SK-N-SH (cell line): Measurements from ENCODE around the gene NUP155. TPM values are rescaled to one million over a fixed set of nuclear protein-coding genes. Genes with fewer than 3 reads are reported as not detected.
A peak's percentile ranks its signal among the peaks of the same experiment; 100 is the strongest.
"Not testable (repeated sequence)": the region's sequence is repeated elsewhere in the genome, so short reads cannot be mapped to it uniquely, and the experiment has no call there.

ENCODE experiments used
- CTCF ChIA-PET: fragments of 300-600, 350-600 bp; formaldehyde crosslinking; extraction: SDS; loops from one replicate; lab custom pipeline; 2021; lab: Yijun Ruan, JAX
- POLR2A ChIA-PET: fragments of 350-600 bp; sonication (Branson Sonifier 250); formaldehyde crosslinking; extraction: SDS; loops from one replicate; lab custom pipeline; 2020; ENCODE audit warnings: antibody characterized with exemption, inconsistent platforms; lab: Yijun Ruan, JAX
- DNase-seq: peaks from one replicate; pipeline ENCODE4 v3.0.0; 2012
- H2AFZ ChIP-seq: fragments of 200-600 bp; sonication (generic); 2 replicates; pipeline ENCODE4 v1.8.1; 2016; ENCODE audit warnings: antibody characterized with exemption, mild to moderate bottlenecking, low read depth
- H3F3A ChIP-seq: fragments of 200-600 bp; sonication (generic); replicated peaks from 2 replicates; pipeline ENCODE3; 2016; ENCODE audit warnings: antibody characterized with exemption, mild to moderate bottlenecking; ENCODE audit not compliant: insufficient read depth
- H3K27ac ChIP-seq, 2 experiments: fragments of 200-500 bp in 1 of 2; fragments of 200-600 bp in 1 of 2; sonication (Bioruptor generic) in 1 of 2; sonication (generic), shearing (Covaris generic) in 1 of 2; 2 replicates each; pipeline versions ENCODE4 v1.5.1 to v1.6.1; 2014 to 2016; ENCODE audit warnings: low read depth in 2 of 2, inconsistent platforms in 1 of 2, low read length in 1 of 2, mild to moderate bottlenecking in 1 of 2, mixed read lengths in 1 of 2
- H3K27me3 ChIP-seq: fragments of 200-600 bp; sonication (generic), shearing (Covaris generic); 2 replicates; pipeline ENCODE4 v1.6.1; 2016; ENCODE audit warnings: mixed run types; ENCODE audit not compliant: insufficient read depth
- H3K36me3 ChIP-seq, 2 experiments: fragments of 200-500 bp in 1 of 2; fragments of 200-600 bp in 1 of 2; sonication (Bioruptor generic) in 1 of 2; sonication (generic) in 1 of 2; replicated peaks in 1 of 2; 2 replicates each; pipeline versions ENCODE3 to v1.5.1; 2014 to 2016; ENCODE audit warnings: low read length in 1 of 2, mild to moderate bottlenecking in 1 of 2; ENCODE audit not compliant: insufficient read depth in 2 of 2, control insufficient read depth in 1 of 2
- H3K4me1 ChIP-seq, 2 experiments: fragments of 200-500 bp in 1 of 2; fragments of 200-600 bp in 1 of 2; sonication (Bioruptor generic) in 1 of 2; sonication (generic), shearing (Covaris generic) in 1 of 2; 2 replicates each; pipeline versions ENCODE4 v1.5.1 to v1.6.1; 2014 to 2016; ENCODE audit warnings: low read depth in 1 of 2, low read length in 1 of 2, mixed run types in 1 of 2; ENCODE audit not compliant: insufficient read depth in 2 of 2, control insufficient read depth in 1 of 2
- H3K4me2 ChIP-seq: fragments of 200-600 bp; sonication (generic), shearing (Covaris generic); 2 replicates; pipeline ENCODE4 v1.6.1; 2017; ENCODE audit warnings: mixed run types
- H3K4me3 ChIP-seq, 2 experiments: fragments of 200-500 bp in 1 of 2; fragments of 200-600 bp in 1 of 2; sonication (Bioruptor generic) in 1 of 2; sonication (generic), shearing (Covaris generic) in 1 of 2; 2 replicates each; pipeline versions ENCODE4 v1.5.1 to v1.8.1; 2014 to 2016; ENCODE audit warnings: low read depth in 2 of 2, inconsistent platforms in 1 of 2, low read length in 1 of 2, mild to moderate bottlenecking in 1 of 2, mixed read lengths in 1 of 2, moderate library complexity in 1 of 2
- H3K79me2 ChIP-seq: fragments of 200-600 bp; sonication (generic); 2 replicates; pipeline ENCODE4 v1.8.1; 2017; ENCODE audit warnings: mild to moderate bottlenecking; ENCODE audit not compliant: insufficient read depth
- H3K9ac ChIP-seq: fragments of 200-600 bp; sonication (generic); 2 replicates; pipeline ENCODE4 v1.6.1; 2017; ENCODE audit warnings: mixed run types
- H3K9me2 ChIP-seq: fragments of 200-600 bp; sonication (generic); 2 replicates; pipeline ENCODE4 v1.6.1; 2017; ENCODE audit warnings: mixed run types
- H3K9me3 ChIP-seq: fragments of 200-600 bp; sonication (generic); 2 replicates; pipeline ENCODE4 v1.6.1; 2017; ENCODE audit warnings: mixed run types, mild to moderate bottlenecking, moderate library complexity
- H4K20me1 ChIP-seq: fragments of 200-600 bp; sonication (generic); 2 replicates; pipeline ENCODE4 v1.6.1; 2017; ENCODE audit warnings: mild to moderate bottlenecking, mixed run types; ENCODE audit not compliant: insufficient read depth
- CHD2 ChIP-seq: fragments of 150-350 bp; IDR thresholded peaks from 2 replicates; pipeline ENCODE4 v1.6.1; 2018; ENCODE audit warnings: low read length; ENCODE audit not compliant: partially characterized antibody
- CTCF ChIP-seq: fragments of 200-600 bp; sonication (generic); IDR thresholded peaks from 2 replicates; pipeline ENCODE4 v1.6.1; 2017; ENCODE audit warnings: antibody characterized with exemption, mild to moderate bottlenecking, moderate library complexity
- FOSL2 ChIP-seq: IDR thresholded peaks from 2 replicates; pipeline ENCODE4 v1.4.0; 2012; ENCODE audit warnings: low read depth, mild to moderate bottlenecking, moderate library complexity, borderline replicate concordance
- GABPA ChIP-seq: IDR thresholded peaks from 2 replicates; pipeline ENCODE4 v1.4.0; 2012; ENCODE audit warnings: low read depth, mild to moderate bottlenecking
- IRF3 ChIP-seq: fragments of 150-350 bp; IDR thresholded peaks from 2 replicates; pipeline ENCODE4 v1.6.1; 2016; ENCODE audit warnings: mild to moderate bottlenecking, low read depth, low read length
- PBX3 ChIP-seq: IDR thresholded peaks from 2 replicates; pipeline ENCODE4; 2012
- POLR2AphosphoS5 ChIP-seq: IDR thresholded peaks from 2 replicates; pipeline ENCODE4 v1.6.1; 2012; ENCODE audit warnings: low read depth, low read length
- REST ChIP-seq: IDR thresholded peaks from 2 replicates; pipeline ENCODE4 v1.6.1; 2012; ENCODE audit warnings: mild to moderate bottlenecking, low read depth, low read length, moderate library complexity
- RXRA ChIP-seq: IDR thresholded peaks from 2 replicates; pipeline ENCODE4 v1.4.0; 2012; ENCODE audit warnings: low read depth, mild to moderate bottlenecking, borderline replicate concordance
- SMC3 ChIP-seq: IDR thresholded peaks from 2 replicates; pipeline ENCODE4 v1.6.1; 2012; ENCODE audit warnings: low read depth, low read length, improper control_type of control experiment
- WGBS: methylation state at CpG from one replicate; pipeline ENCODE4 v1.1.6; 2017; ENCODE audit warnings: low lambda C conversion rate; 5-methylcytosine and 5-hydroxymethylcytosine counted together
- polyA plus RNA-seq, 3 experiments: library from polyadenylated mRNA; depleted of rRNA; stranded (reverse); fragments of >200 nt; gene quantifications; 2 replicates each; pipeline ENCODE4 v1.2.3, GENCODE V29; 2012

NUP155 gene
- polyA plus RNA-seq, 1 of the 3 experiments (the other 2 are of a cell fraction), result 6.7 TPM

GRCh38 chr5:37379100-37379628, 8.3 kb upstream of the NUP155 start, which contains the start of gene WDR70 (continued):
- TF ChIP-seq REST (peak; percentile 47), POLR2AphosphoS5 (peak; percentile 76), GABPA (peak; percentile 92), CHD2 (peak; percentile 83)

GRCh38 chr5:37378066-37378465, 7.2 kb upstream of the NUP155 start:
- H3K27me3 ChIP-seq, H3K4me3 ChIP-seq, H3K4me1 ChIP-seq, H3K27ac ChIP-seq, H3K9me3 ChIP-seq, H3K4me2 ChIP-seq, H3K9me2 ChIP-seq, H3K9ac ChIP-seq, H4K20me1 ChIP-seq, H2AFZ ChIP-seq, DNase-seq, H3F3A ChIP-seq: not testable (repeated sequence)
- WGBS, result 98% methylated on average over 12 of the region's 12 CpGs
- ChIA-PET CTCF (interaction anchor here (1.7 kb wide), 1 partner anchor 11 kb away, joined by 3 read pairs; no protein-coding TSS in a partner anchor), POLR2A (interaction anchor here (0.7 kb wide), 1 partner anchor 112 kb away, joined by 3 read pairs; no protein-coding TSS in a partner anchor)
- peaks cover 20% of the 10 kb centered on the region for H3K79me2 ChIP-seq
- H3K36me3 ChIP-seq, result peaks cover 0 to 16% of the 10 kb centered on the region in 2 experiments

GRCh38 chr5:37375091-37375490, 4.2 kb upstream of the NUP155 start:
- Histone ChIP-seq H3K9ac (no peak overlapping the region), H2AFZ (no peak overlapping the region), H3K27me3 (no peaks in the 10 kb centered on the region), H3K4me1 (no peaks in the 10 kb centered on the region; a peak in 1 of 4 replicates), H3K4me3 (no peak overlapping the region), H3K9me2 (no peaks in the 10 kb centered on the region), H3K9me3 (no peaks in the 10 kb centered on the region), H3K36me3 (no peaks in the 10 kb centered on the region), H3K79me2 (peaks cover 17% of the 10 kb centered on the region), H3F3A (peaks cover 15% of the 10 kb centered on the region)
- POLR2A ChIA-PET, result no interaction called here
- 73% methylated on average over 3 of the region's 3 CpGs for WGBS
- TF ChIP-seq CHD2, result no peak
- no peak for TF ChIP-seq PBX3
- TF ChIP-seq IRF3, result no peak
- no peak for TF ChIP-seq GABPA
- TF ChIP-seq RXRA, result no peak
- TF ChIP-seq SMC3, result no peak
- TF ChIP-seq FOSL2, result no peak
- no peak for TF ChIP-seq CTCF
- TF ChIP-seq, all 33 proteins: peak for 0
- no peak for DNase-seq
- CTCF ChIA-PET, result no interaction called here
- Histone ChIP-seq H3K27ac (no peak overlapping the region), H3K4me2 (no peak overlapping the region), H4K20me1 (no peaks in the 10 kb centered on the region)
